Natural killer cell (primary cell): ENCODE data around the gene APOLD1. TPM values are rescaled to one million over a fixed set of nuclear protein-coding genes. Genes with fewer than 3 reads are reported as not detected.

ENCODE experiments used
- ATAC-seq, 3 donors: fragments of 150-1000 bp in 2 of 3; fragments of 200-7000 bp in 1 of 3; cut with Tn5 transposase; 1 replicate in 1 of 3; 2 replicates in 2 of 3; pipeline ENCODE4 v1.10.0; 2021; ENCODE audit warnings: mild to moderate bottlenecking in 2 of 3, moderate library complexity in 2 of 3
- DNase-seq, 2 donors: peaks; one replicate each; pipeline versions ENCODE4 v3.0.0 to v3.0.0-alpha.2; 2013 to 2021; ENCODE audit warnings: mixed read lengths in 1 of 2
- H3K27ac ChIP-seq: one replicate; pipeline ENCODE4 v1.5.1; 2013; ENCODE audit warnings: mild to moderate bottlenecking, low read length
- H3K27me3 ChIP-seq: one replicate; pipeline ENCODE4 v1.6.1; 2013; ENCODE audit warnings: low read length; ENCODE audit not compliant: control insufficient read depth, insufficient read depth
- H3K36me3 ChIP-seq: one replicate; pipeline ENCODE4 v1.6.1; 2013; ENCODE audit warnings: low read length; ENCODE audit not compliant: control insufficient read depth, insufficient read depth
- H3K4me1 ChIP-seq: one replicate; pipeline ENCODE4 v1.6.1; 2013; ENCODE audit warnings: low read length; ENCODE audit not compliant: control insufficient read depth, insufficient read depth
- H3K4me3 ChIP-seq: one replicate; pipeline ENCODE4 v1.5.1; 2013; ENCODE audit warnings: low read length
- H3K9me3 ChIP-seq: one replicate; pipeline ENCODE4 v1.6.1; 2013; ENCODE audit warnings: low read length; ENCODE audit not compliant: control insufficient read depth, insufficient read depth
- H3K27ac Mint-ChIP-seq, 2 donors: one replicate each; pipeline ENCODE4 v1.8.0; 2022; ENCODE audit warnings: mild to moderate bottlenecking in 2 of 2, mixed read lengths in 2 of 2, moderate library complexity in 1 of 2
- H3K27me3 Mint-ChIP-seq, 2 donors: one replicate each; pipeline ENCODE4 v1.8.0; 2022; ENCODE audit warnings: low read depth in 2 of 2, mixed read lengths in 2 of 2
- H3K36me3 Mint-ChIP-seq: one replicate; pipeline ENCODE4 v1.8.0; 2022; ENCODE audit warnings: mixed read lengths
- H3K4me1 Mint-ChIP-seq, 2 donors: one replicate each; pipeline ENCODE4 v1.8.0; 2022; ENCODE audit warnings: mixed read lengths in 2 of 2
- H3K4me3 Mint-ChIP-seq: one replicate; pipeline ENCODE4 v1.8.0; 2022; ENCODE audit warnings: mild to moderate bottlenecking, moderate library complexity, mixed read lengths
- H3K9me3 Mint-ChIP-seq, 2 donors: one replicate each; pipeline ENCODE4 v1.8.0; 2022; ENCODE audit warnings: mixed read lengths in 2 of 2
- CTCF ChIP-seq: fragments of 200-600 bp; IDR thresholded peaks from one replicate; pipeline ENCODE4 v1.8.0; 2022; ENCODE audit warnings: antibody characterized with exemption
- WGBS: methylation state at CpG from one replicate; pipeline ENCODE4 v1.1.7; 2013; ENCODE audit warnings: missing lambda C conversion rate; ENCODE audit not compliant: insufficient coverage; 5-methylcytosine and 5-hydroxymethylcytosine counted together
- intact Hi-C: fragments of 100-400 bp; cut with micrococcal nuclease; formaldehyde crosslinking; loops from one replicate; pipeline ENCODE4 v1.14.2; 2022
- total RNA-seq, 4 donors: library from RNA; stranded (reverse); fragments of 120-200 nt in 1 of 4; gene quantifications; one replicate each; pipeline versions ENCODE4 v1.2.3 to v1.2.4, GENCODE V29; 2013 to 2022

APOLD1 gene
- total RNA-seq, 3 donors from 2014 or later (not counting 1 experiment from before 2014, with no cell fraction given): 0.70 to 1.6 (median 1.6) TPM

GRCh38 chr12:12807970-12808702 is 22.7 kb downstream of the APOLD1 start:
- intact Hi-C loops: no loop called here
- TF ChIP-seq CTCF: no peak
- Histone ChIP-seq H3K27ac (peak overlapping the region; percentile 92), H3K4me1 (peaks cover 29% of the 10 kb centered on the region), H3K4me3 (no peak overlapping the region), H3K27me3 (no peaks in the 10 kb centered on the region), H3K36me3 (no peaks in the 10 kb centered on the region), H3K9me3 (no peaks in the 10 kb centered on the region)
- peak; percentile 59 to 72 (median 64) for ATAC-seq
- no peaks in the 10 kb centered on the region for H3K27me3 Mint-ChIP-seq
- peak; percentile 39 to 84 for DNase-seq
- H3K9me3 Mint-ChIP-seq: no peaks in the 10 kb centered on the region
- no peaks in the 10 kb centered on the region for H3K36me3 Mint-ChIP-seq
- H3K27ac Mint-ChIP-seq: peak overlapping the region; percentile 84 to 91
- peak overlapping the region; percentile 7 for H3K4me3 Mint-ChIP-seq
- H3K4me1 Mint-ChIP-seq: peaks cover 19 to 22% of the 10 kb centered on the region in 2 donors
- WGBS: 16% methylated on average over 7 of the region's 11 CpGs

- H3K9me3 Mint-ChIP-seq: no peaks in the 10 kb centered on the region
- H3K4me1 Mint-ChIP-seq: peaks cover 40 to 44% of the 10 kb centered on the region in 2 donors
- DNase-seq (no peak), ATAC-seq (no peak)
- Histone ChIP-seq H3K9me3 (no peaks in the 10 kb centered on the region), H3K36me3 (peaks cover 5% of the 10 kb centered on the region), H3K27ac (no peak overlapping the region), H3K4me1 (peaks cover 38% of the 10 kb centered on the region), H3K27me3 (no peaks in the 10 kb centered on the region), H3K4me3 (no peak overlapping the region)
- H3K36me3 Mint-ChIP-seq: no peaks in the 10 kb centered on the region
- intact Hi-C loops: no loop called here
- no peak for TF ChIP-seq CTCF
- H3K27ac Mint-ChIP-seq: no peak overlapping the region
- no peak overlapping the region for H3K4me3 Mint-ChIP-seq
- WGBS: 93% methylated on average over 10 of the region's 10 CpGs
- no peaks in the 10 kb centered on the region for H3K27me3 Mint-ChIP-seq
These were observed 25.1 kb downstream of the APOLD1 start for GRCh38 chr12:12810553-12811021.

GRCh38 chr12:12811343-12811742 is 25.9 kb downstream of the APOLD1 start:
- Histone ChIP-seq H3K4me1 (peaks cover 38% of the 10 kb centered on the region), H3K36me3 (peaks cover 10% of the 10 kb centered on the region), H3K9me3 (no peaks in the 10 kb centered on the region), H3K27me3 (no peaks in the 10 kb centered on the region), H3K4me3 (no peak overlapping the region), H3K27ac (no peak overlapping the region)
- ATAC-seq: no peak
- intact Hi-C loops: no loop called here
- no peak for DNase-seq
- Mint-ChIP-seq H3K27me3 (no peaks in the 10 kb centered on the region), H3K9me3 (no peaks in the 10 kb centered on the region), H3K4me3 (no peak overlapping the region), H3K4me1 (peaks cover 47 to 52% of the 10 kb centered on the region in 2 donors), H3K36me3 (no peaks in the 10 kb centered on the region), H3K27ac (no peak overlapping the region)
- 58% methylated on average over 2 of the region's 3 CpGs for WGBS
- TF ChIP-seq CTCF: no peak
